Measurements from ENCODE around the gene ZNF365. TPM values are rescaled to one million over a fixed set of nuclear protein-coding genes. Genes with fewer than 3 reads are reported as not detected.

The ZNF365 gene
- polyA plus RNA-seq, 1 donor from 2014 or later = 1.9 TPM

DNA sequence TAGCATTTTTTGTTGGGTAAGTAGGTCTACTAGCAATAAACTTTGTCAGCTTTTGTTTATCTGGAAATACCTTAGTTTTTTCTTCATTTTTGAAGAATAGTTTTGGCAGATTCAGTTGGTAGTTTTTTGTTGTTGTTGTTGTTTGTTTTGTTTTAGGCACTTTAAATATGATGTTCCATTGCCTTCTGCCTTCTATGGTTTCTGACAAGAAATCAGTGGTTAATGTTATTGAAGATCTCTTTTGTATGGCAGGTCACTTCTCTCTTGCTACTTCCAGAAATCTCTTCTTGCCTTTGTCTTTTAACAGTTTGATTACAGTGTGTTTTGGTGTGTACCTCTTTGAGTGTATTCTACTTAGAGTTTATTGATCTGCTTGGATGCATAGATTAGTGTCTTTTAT is 41.8 kb upstream of the ZNF365 start:
- Histone ChIP-seq H3K27me3 (ENCODE audit: insufficient read depth, low read depth, low read length) (no peaks in the 10 kb centered on the region), H3K9me3 (ENCODE audit: low read length) (no peaks in the 10 kb centered on the region), H3K27ac (ENCODE audit: low read length) (no peak overlapping the region), H3K9ac (ENCODE audit: low read length) (no peak overlapping the region), H4K20me1 (ENCODE audit: insufficient read depth) (no peaks in the 10 kb centered on the region), H3K4me2 (ENCODE audit: low read length) (no peak overlapping the region), H3K4me3 (ENCODE audit: low read length) (no peak overlapping the region), H3K36me3 (ENCODE audit: insufficient read depth, low read length) (no peaks in the 10 kb centered on the region), H3K9me2 (ENCODE audit: insufficient read depth, low read length) (no peaks in the 10 kb centered on the region), H3F3A (ENCODE audit: insufficient read depth, low read length, poor library complexity, severe bottlenecking) (no peaks in the 10 kb centered on the region), H2AFZ (ENCODE audit: low read depth, low read length) (no peak overlapping the region), H3K79me2 (replicated peaks; ENCODE audit: insufficient read depth, low read length) (no peaks in the 10 kb centered on the region)
- TF ChIP-seq SMC3 (conservative IDR thresholded peaks at IDR 0.05; ENCODE audit: poor library complexity) = no peak
- TF ChIP-seq EZH2 (IDR thresholded peaks at IDR 0.05; ENCODE audit: borderline replicate concordance, insufficient read depth, low read length, poor library complexity, severe bottlenecking) = no peak
- no peak for TF ChIP-seq TAF1 (IDR thresholded peaks at IDR 0.05; ENCODE audit: low read depth)
- no peak for TF ChIP-seq EP300 (conservative IDR thresholded peaks at IDR 0.05; ENCODE audit: poor library complexity, severe bottlenecking)
- no peak for TF ChIP-seq POLR2AphosphoS5 (IDR thresholded peaks at IDR 0.05)
- TF ChIP-seq, protein P1, sequence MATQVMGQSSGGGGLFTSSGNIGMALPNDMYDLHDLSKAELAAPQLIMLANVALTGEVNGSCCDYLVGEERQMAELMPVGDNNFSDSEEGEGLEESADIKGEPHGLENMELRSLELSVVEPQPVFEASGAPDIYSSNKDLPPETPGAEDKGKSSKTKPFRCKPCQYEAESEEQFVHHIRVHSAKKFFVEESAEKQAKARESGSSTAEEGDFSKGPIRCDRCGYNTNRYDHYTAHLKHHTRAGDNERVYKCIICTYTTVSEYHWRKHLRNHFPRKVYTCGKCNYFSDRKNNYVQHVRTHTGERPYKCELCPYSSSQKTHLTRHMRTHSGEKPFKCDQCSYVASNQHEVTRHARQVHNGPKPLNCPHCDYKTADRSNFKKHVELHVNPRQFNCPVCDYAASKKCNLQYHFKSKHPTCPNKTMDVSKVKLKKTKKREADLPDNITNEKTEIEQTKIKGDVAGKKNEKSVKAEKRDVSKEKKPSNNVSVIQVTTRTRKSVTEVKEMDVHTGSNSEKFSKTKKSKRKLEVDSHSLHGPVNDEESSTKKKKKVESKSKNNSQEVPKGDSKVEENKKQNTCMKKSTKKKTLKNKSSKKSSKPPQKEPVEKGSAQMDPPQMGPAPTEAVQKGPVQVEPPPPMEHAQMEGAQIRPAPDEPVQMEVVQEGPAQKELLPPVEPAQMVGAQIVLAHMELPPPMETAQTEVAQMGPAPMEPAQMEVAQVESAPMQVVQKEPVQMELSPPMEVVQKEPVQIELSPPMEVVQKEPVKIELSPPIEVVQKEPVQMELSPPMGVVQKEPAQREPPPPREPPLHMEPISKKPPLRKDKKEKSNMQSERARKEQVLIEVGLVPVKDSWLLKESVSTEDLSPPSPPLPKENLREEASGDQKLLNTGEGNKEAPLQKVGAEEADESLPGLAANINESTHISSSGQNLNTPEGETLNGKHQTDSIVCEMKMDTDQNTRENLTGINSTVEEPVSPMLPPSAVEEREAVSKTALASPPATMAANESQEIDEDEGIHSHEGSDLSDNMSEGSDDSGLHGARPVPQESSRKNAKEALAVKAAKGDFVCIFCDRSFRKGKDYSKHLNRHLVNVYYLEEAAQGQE (IDR thresholded peaks at IDR 0.05; ENCODE audit: borderline replicate concordance) = no peak
- no peak for TF ChIP-seq CTCF (IDR thresholded peaks at IDR 0.05; ENCODE audit: poor library complexity, severe bottlenecking)
- TF ChIP-seq RAD21 (conservative IDR thresholded peaks at IDR 0.05) = no peak

DNA sequence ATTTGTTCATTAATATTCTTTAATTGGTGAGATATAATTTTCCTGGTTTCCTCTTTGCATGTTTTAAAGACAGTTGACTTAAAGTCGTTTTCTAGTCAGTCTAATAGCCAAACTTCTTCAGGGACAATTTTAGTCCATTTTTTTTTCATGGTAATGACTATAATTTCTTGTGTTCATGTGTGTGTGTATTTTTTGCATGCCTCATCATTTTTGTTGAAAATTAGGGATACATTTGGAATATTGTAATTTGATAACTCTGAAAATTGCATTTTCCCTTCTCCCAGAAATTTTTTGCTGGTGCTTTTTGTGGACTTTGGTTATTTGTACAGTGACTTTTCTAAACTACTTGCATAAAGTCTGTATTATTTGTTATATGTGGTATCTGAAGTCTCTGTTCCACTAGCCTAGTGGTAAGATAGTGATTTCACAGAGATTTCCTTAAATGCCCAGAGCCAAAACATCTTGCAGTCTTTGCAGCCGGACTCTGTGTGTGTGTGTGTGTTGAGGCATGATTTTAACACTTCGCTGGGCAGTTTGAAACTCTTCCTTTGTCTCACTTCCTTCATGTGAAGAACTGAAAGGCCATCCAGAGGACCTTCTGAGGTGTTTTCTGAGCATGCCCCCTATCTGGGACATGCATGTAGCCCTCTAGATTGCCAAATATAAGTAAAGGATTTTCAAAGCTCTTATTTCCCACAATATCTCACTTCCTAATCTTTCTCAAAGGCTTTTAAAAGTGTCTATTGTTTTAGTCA is 40.9 kb upstream of the ZNF365 start:
- Histone ChIP-seq H3K9me2 (ENCODE audit: insufficient read depth, low read length) (no peaks in the 10 kb centered on the region), H3K27me3 (ENCODE audit: insufficient read depth, low read depth, low read length) (no peaks in the 10 kb centered on the region), H4K20me1 (ENCODE audit: insufficient read depth) (no peaks in the 10 kb centered on the region), H3F3A (ENCODE audit: insufficient read depth, low read length, poor library complexity, severe bottlenecking) (no peaks in the 10 kb centered on the region), H3K9ac (ENCODE audit: low read length) (no peak overlapping the region), H3K36me3 (ENCODE audit: insufficient read depth, low read length) (no peaks in the 10 kb centered on the region), H3K9me3 (ENCODE audit: low read length) (no peaks in the 10 kb centered on the region), H3K27ac (ENCODE audit: low read length) (no peak overlapping the region), H3K79me2 (replicated peaks; ENCODE audit: insufficient read depth, low read length) (no peaks in the 10 kb centered on the region), H3K4me2 (ENCODE audit: low read length) (no peak overlapping the region), H3K4me3 (ENCODE audit: low read length) (no peak overlapping the region), H2AFZ (ENCODE audit: low read depth, low read length) (no peak overlapping the region)
- TF ChIP-seq, protein P1 (IDR thresholded peaks at IDR 0.05; ENCODE audit: borderline replicate concordance) = no peak
- TF ChIP-seq CTCF (IDR thresholded peaks at IDR 0.05; ENCODE audit: poor library complexity, severe bottlenecking) = no peak
- TF ChIP-seq MXI1 (conservative IDR thresholded peaks at IDR 0.05; ENCODE audit: poor library complexity, severe bottlenecking) = no peak
